ENCODE measurements around the gene MARCHF10.

The MARCHF10 gene

DNA sequence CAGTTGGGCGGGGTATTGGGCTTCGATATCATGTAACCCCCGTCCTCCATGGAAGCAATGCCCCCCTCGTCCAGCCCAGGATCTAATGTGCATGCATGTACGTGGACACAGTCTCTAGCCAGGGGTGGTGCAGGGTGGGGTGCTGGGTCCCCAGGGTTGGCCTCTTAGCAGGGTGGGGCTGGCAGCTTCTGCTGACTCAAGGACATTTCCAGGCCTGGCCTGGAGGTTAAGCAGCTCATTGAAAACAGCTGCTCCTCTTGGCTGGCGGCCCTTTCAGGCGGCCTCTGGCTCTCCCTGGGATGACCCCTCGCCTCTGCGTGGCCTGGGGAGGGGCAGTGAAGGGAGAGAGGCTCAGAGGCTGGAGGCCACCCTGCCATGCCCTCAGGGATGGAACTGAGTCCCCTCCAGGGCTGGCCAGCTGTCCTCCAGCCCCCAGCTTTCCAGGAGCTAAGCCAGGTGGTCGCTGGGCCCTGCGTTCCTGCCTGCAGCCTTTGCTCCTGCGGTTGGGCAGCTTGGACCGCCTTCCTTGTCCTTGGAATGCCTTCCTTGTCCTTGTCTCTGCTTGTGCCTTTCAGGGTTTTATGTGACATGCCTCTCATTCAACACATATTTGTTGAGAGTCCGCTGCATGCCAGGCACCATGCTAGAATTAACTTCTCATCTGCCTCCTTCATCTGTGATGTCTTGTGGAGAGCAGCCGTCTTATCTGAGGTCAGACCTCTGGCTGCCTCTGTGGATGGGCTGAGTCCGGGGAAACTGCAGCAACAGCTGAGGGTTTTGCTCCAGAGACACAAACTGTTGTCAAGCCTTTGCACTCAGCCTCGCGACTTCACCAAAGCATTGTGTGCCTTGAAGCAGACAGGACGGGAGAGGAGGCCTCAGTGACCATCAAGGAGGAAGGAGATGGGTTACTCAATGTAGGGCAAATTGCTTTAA lies 154.0 kb downstream of the MARCHF10 start:
- WGBS, 2 experiments = 57 to 59% methylated on average over 19 of the region's 19 CpGs
- Histone ChIP-seq H3K36me3 (ENCODE audit: control insufficient read depth, insufficient read depth, low read length) (no peaks in the 10 kb centered on the region), H3K9me3 (ENCODE audit: control insufficient read depth, low read length) (peaks cover 3% of the 10 kb centered on the region), H3K27me3 (ENCODE audit: control insufficient read depth, insufficient read depth, low read length, poor library complexity, severe bottlenecking) (peaks cover 9% of the 10 kb centered on the region), H3K27ac (ENCODE audit: insufficient read depth, low read depth, low read length, poor library complexity, severe bottlenecking) (peak overlapping the region; percentile 89), H3K4me3 (ENCODE audit: insufficient read depth, low read depth, low read length) (no peak overlapping the region), H3K4me1 (ENCODE audit: control insufficient read depth, insufficient read depth, low read length) (peaks cover 37% of the 10 kb centered on the region)

DNA sequence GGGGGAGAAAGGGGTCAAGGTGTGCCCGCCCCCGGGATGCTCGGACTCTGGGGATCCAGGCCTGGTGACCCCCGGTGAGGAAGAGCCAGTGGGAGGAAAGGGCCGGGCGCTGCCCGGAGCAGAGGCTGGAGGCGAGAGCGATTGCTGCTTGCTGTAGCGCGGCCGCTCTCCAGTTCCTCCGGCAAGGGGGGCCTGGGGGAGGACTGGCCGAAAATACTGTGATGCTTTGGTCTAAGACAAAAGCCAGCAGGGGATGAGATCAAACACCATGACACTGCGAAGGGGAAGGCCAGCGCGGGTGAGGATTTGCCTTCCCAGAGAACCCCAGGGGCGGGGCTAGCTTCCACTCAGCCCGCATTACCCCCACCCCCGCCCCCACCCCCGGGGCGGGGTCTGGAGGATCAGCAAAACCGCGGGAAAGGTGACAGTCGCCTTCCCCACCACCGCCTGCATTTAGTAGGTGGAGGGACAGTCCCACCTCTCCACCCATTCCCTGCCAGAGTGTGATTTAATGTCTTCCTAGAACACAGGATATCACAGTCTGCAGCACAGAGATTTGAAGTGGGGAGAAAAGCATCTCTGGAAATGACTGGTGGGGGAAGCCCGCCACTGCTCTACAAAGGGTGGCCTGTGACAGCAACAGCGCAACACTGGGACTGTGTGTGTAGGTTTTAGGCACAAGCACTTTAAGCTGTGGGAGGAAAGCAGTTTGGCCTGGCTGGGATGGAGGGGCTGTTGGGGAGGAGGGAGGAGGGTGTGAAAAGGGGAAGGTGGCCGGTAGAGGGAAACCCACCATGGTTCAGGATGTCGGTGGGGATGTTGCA lies 154.9 kb downstream of the MARCHF10 start:
- WGBS, 2 experiments = 7% methylated on average over 28 to 30 of the region's 30 CpGs

GRCh38 chr17:62652251-62653001 lies 155.7 kb downstream of the MARCHF10 start:
- H3K27me3 ChIP-seq (ENCODE audit: control insufficient read depth, insufficient read depth, low read length, poor library complexity, severe bottlenecking) = peaks cover 9% of the 10 kb centered on the region
- peak overlapping the region; percentile 30 for H3K4me3 ChIP-seq (ENCODE audit: insufficient read depth, low read depth, low read length)
- peaks cover 3% of the 10 kb centered on the region for H3K9me3 ChIP-seq (ENCODE audit: control insufficient read depth, low read length)
- no peaks in the 10 kb centered on the region for H3K36me3 ChIP-seq (ENCODE audit: control insufficient read depth, insufficient read depth, low read length)
- H3K27ac ChIP-seq (ENCODE audit: insufficient read depth, low read depth, low read length, poor library complexity, severe bottlenecking) = peak overlapping the region; percentile 89
- 5% methylated on average over 57 of the region's 57 CpGs for WGBS, 2 experiments
- H3K4me1 ChIP-seq (ENCODE audit: control insufficient read depth, insufficient read depth, low read length) = peaks cover 24% of the 10 kb centered on the region

More for the DNA sequence above, 154.9 kb downstream of the MARCHF10 start:
- Histone ChIP-seq H3K9me3 (ENCODE audit: control insufficient read depth, low read length) (peaks cover 3% of the 10 kb centered on the region), H3K27me3 (ENCODE audit: control insufficient read depth, insufficient read depth, low read length, poor library complexity, severe bottlenecking) (peaks cover 9% of the 10 kb centered on the region), H3K36me3 (ENCODE audit: control insufficient read depth, insufficient read depth, low read length) (no peaks in the 10 kb centered on the region), H3K27ac (ENCODE audit: insufficient read depth, low read depth, low read length, poor library complexity, severe bottlenecking) (peak overlapping the region; percentile 89), H3K4me3 (ENCODE audit: insufficient read depth, low read depth, low read length) (peak overlapping the region; percentile 30), H3K4me1 (ENCODE audit: control insufficient read depth, insufficient read depth, low read length) (peaks cover 32% of the 10 kb centered on the region)

Data from ectodermal cell (in vitro differentiated cells).